Measurements from ENCODE around the gene MUC5B. TPM values are rescaled to one million over a fixed set of nuclear protein-coding genes. Genes with fewer than 3 reads are reported as not detected.

MUC5B gene
- total RNA-seq, 1 donor = not detected

- H3K4me3 ChIP-seq (ENCODE audit: low read depth, low read length) = no peak overlapping the region
- no peak for DNase-seq (ENCODE audit: low read depth)
- TF ChIP-seq CTCF (IDR thresholded peaks at IDR 0.05; ENCODE audit: insufficient read depth, low read length) = no peak
Measured at GRCh38 chr11:1289211-1289935, 66.5 kb downstream of the MUC5B start.

- H3K4me3 ChIP-seq (ENCODE audit: low read depth, low read length) = no peak overlapping the region
- no peak for TF ChIP-seq CTCF (IDR thresholded peaks at IDR 0.05; ENCODE audit: insufficient read depth, low read length)
- DNase-seq (ENCODE audit: low read depth) = no peak
Measured at GRCh38 chr11:1290052-1291040, 67.5 kb downstream of the MUC5B start.

GRCh38 chr11:1291295-1292017 lies 68.6 kb downstream of the MUC5B start:
- DNase-seq (ENCODE audit: low read depth) = no peak
- H3K4me3 ChIP-seq (ENCODE audit: low read depth, low read length) = no peak overlapping the region
- no peak for TF ChIP-seq CTCF (IDR thresholded peaks at IDR 0.05; ENCODE audit: insufficient read depth, low read length)

GRCh38 chr11:1292018-1292643 lies 69.3 kb downstream of the MUC5B start:
- no peak overlapping the region for H3K4me3 ChIP-seq (ENCODE audit: low read depth, low read length)
- TF ChIP-seq CTCF (IDR thresholded peaks at IDR 0.05; ENCODE audit: insufficient read depth, low read length) = no peak
- no peak for DNase-seq (ENCODE audit: low read depth)

- no peak for DNase-seq (ENCODE audit: low read depth)
- no peak overlapping the region for H3K4me3 ChIP-seq (ENCODE audit: low read depth, low read length)
- no peak for TF ChIP-seq CTCF (IDR thresholded peaks at IDR 0.05; ENCODE audit: insufficient read depth, low read length)
Measured at GRCh38 chr11:1292644-1293618, 70.1 kb downstream of the MUC5B start.

Measured in fibroblast of the aortic adventitia (primary cell).